ENCODE results near the gene ARID1A. TPM values are rescaled to one million over a fixed set of nuclear protein-coding genes. Genes with fewer than 3 reads are reported as not detected.
"Not testable (repeated sequence)": the region's sequence is repeated elsewhere in the genome, so short reads cannot be mapped to it uniquely, and the experiment has no call there.

Gene ARID1A
- total RNA-seq, 1 donor: 55.4 TPM

DNA sequence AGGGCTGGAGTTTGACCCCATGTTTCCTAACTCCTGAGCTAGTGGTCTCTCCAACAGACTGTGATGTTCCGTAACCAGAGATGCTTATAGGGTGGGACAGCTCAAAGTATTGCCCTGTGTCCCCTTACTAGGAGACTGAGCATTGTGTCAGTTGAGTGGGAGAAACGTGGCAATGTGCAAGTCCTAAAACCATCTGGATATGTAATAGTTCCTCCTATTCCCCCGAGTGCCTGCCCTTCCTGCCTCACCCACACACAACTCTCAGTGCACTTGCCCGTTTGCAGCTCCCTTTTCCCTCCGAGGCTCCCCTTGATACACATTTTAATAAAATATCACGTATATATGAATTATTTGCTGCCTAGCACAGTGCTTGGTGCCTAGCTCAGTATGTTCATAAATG, 95.3 kb downstream of the ARID1A start:
- peaks cover 43% of the 10 kb centered on the region for H3K4me1 ChIP-seq (ENCODE audit: insufficient read depth, low read length)
- no peaks in the 10 kb centered on the region for H3K9me3 ChIP-seq (ENCODE audit: low read depth, low read length)
- no peak overlapping the region for H3K4me3 ChIP-seq (ENCODE audit: low read length)
- H3K27me3 ChIP-seq (ENCODE audit: insufficient read depth, low read length): no peaks in the 10 kb centered on the region

DNA sequence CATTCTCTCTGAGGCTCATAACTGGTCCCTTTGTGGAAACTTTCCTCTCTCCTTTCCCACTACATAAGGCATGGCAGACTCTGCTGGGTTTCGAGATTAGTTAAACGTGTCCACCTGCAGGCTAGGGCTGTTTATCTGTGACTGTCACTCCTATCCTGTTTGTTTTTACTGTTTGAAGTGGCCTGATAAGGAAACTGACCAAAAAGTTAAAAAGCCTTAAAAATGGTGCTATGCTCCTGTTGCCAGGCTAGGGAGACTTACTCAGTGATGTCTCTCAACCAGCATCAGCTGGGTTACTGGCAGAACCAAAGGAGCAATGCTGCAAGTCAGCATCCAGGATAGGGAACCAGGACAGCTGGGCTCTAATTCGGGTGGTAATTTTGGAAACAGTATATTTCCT, 95.8 kb downstream of the ARID1A start:
- Histone ChIP-seq H3K4me3 (ENCODE audit: low read length) (no peak overlapping the region), H3K4me1 (ENCODE audit: insufficient read depth, low read length) (peaks cover 38% of the 10 kb centered on the region), H3K9me3 (ENCODE audit: low read depth, low read length) (no peaks in the 10 kb centered on the region)

GRCh38 chr1:26792924-26793323, 97.1 kb downstream of the ARID1A start:
- Histone ChIP-seq H3K9me3 (ENCODE audit: low read depth, low read length) (no peaks in the 10 kb centered on the region), H3K27me3 (ENCODE audit: insufficient read depth, low read length) (no peaks in the 10 kb centered on the region), H3K4me1 (ENCODE audit: insufficient read depth, low read length) (peaks cover 31% of the 10 kb centered on the region), H3K4me3 (ENCODE audit: low read length) (no peak overlapping the region)

More for the DNA sequence above, 95.8 kb downstream of the ARID1A start:
- no peaks in the 10 kb centered on the region for H3K27me3 ChIP-seq (ENCODE audit: insufficient read depth, low read length)

DNA sequence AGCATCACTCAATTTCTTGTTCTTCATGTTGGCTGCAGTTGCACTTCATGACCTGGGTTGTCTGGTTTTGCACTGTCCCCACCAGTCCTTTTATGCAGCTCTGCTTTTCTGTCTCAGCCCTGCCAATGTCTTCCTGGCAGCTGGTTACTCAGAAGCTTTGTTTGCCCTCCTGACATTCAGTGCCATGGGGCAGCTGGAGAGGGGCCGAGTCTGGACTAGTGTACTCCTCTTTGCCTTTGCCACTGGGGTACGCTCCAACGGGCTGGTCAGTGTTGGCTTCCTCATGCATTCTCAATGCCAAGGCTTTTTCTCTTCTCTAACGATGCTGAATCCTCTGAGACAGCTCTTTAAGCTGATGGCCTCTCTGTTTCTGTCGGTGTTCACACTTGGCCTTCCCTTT, 98.6 kb downstream of the ARID1A start:
- H3K4me1 ChIP-seq (ENCODE audit: insufficient read depth, low read length): peaks cover 18% of the 10 kb centered on the region
- H3K27me3 ChIP-seq (ENCODE audit: insufficient read depth, low read length): no peaks in the 10 kb centered on the region
- H3K9me3 ChIP-seq (ENCODE audit: low read depth, low read length): no peaks in the 10 kb centered on the region
- H3K4me3 ChIP-seq (ENCODE audit: low read length): no peak overlapping the region

GRCh38 chr1:26797627-26798026, 101.8 kb downstream of the ARID1A start:
- H3K9me3 ChIP-seq (ENCODE audit: low read depth, low read length): no peaks in the 10 kb centered on the region
- H3K4me3 ChIP-seq (ENCODE audit: low read length): no peak overlapping the region
- no peaks in the 10 kb centered on the region for H3K27me3 ChIP-seq (ENCODE audit: insufficient read depth, low read length)
- H3K4me1 ChIP-seq (ENCODE audit: insufficient read depth, low read length): peaks cover 24% of the 10 kb centered on the region

- no peaks in the 10 kb centered on the region for H3K9me3 ChIP-seq (ENCODE audit: low read depth, low read length)
- no peaks in the 10 kb centered on the region for H3K27me3 ChIP-seq (ENCODE audit: insufficient read depth, low read length)
- H3K4me1 ChIP-seq (ENCODE audit: insufficient read depth, low read length): peaks cover 24% of the 10 kb centered on the region
- H3K4me3 ChIP-seq (ENCODE audit: low read length): no peak overlapping the region
Observed at GRCh38 chr1:26799479-26800142, 103.8 kb downstream of the ARID1A start.

DNA sequence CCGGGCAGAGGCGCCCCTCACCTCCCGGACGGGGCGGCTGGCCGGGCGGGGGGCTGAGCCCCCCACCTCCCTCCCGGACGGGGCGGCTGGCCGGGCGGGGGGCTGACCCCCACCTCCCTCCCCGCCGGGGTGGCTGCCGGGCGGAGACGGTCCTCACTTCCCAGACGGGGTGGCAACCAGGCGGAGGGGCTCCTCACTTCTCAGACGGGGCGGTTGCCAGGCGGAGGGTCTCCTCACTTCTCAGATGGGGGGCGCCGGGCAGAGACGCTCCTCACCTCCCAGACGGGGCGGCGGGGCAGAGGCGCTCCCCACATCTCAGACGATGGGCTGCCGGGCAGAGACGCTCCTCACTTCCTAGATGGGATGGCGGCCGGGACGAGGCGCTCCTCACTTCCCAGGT, 108.1 kb downstream of the ARID1A start:
- not testable (repeated sequence) for H3K27me3 ChIP-seq (ENCODE audit: insufficient read depth, low read length); H3K4me3 ChIP-seq (ENCODE audit: low read length); H3K9me3 ChIP-seq (ENCODE audit: low read depth, low read length)
- peaks cover 29% of the 10 kb centered on the region for H3K4me1 ChIP-seq (ENCODE audit: insufficient read depth, low read length)

DNA sequence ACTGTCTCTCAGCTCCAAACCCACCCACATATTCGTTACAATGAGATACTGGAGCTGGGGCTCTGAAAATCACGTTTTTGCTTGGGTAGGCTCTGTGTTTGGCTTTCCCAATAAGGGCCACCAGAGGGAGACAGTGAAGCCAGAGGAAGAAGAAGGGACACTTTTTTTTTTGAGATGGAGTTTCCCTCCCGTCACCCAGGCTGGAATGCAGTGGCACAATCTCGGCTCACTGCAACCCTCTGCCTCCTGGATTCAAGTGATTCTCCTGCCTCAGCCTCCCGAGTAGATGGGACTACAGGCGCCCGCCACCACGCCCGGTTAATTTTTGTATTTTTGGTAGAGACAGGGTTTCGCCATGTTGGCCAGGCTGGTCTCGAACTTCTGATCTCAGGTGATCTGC, 114.3 kb downstream of the ARID1A start:
- H3K4me1 ChIP-seq (ENCODE audit: insufficient read depth, low read length): peaks cover 48% of the 10 kb centered on the region
- H3K27me3 ChIP-seq (ENCODE audit: insufficient read depth, low read length); H3K9me3 ChIP-seq (ENCODE audit: low read depth, low read length); H3K4me3 ChIP-seq (ENCODE audit: low read length): not testable (repeated sequence)

- Histone ChIP-seq H3K4me3 (ENCODE audit: low read length) (no peak overlapping the region), H3K9me3 (ENCODE audit: low read depth, low read length) (no peaks in the 10 kb centered on the region), H3K4me1 (ENCODE audit: insufficient read depth, low read length) (peaks cover 45% of the 10 kb centered on the region), H3K27me3 (ENCODE audit: insufficient read depth, low read length) (no peaks in the 10 kb centered on the region)
Observed at GRCh38 chr1:26811057-26811456, 115.2 kb downstream of the ARID1A start.

- Histone ChIP-seq H3K4me3 (ENCODE audit: low read length) (no peak overlapping the region), H3K27me3 (ENCODE audit: insufficient read depth, low read length) (no peaks in the 10 kb centered on the region), H3K9me3 (ENCODE audit: low read depth, low read length) (no peaks in the 10 kb centered on the region), H3K4me1 (ENCODE audit: insufficient read depth, low read length) (peaks cover 51% of the 10 kb centered on the region)
Observed at GRCh38 chr1:26811708-26812107, 115.9 kb downstream of the ARID1A start.

DNA sequence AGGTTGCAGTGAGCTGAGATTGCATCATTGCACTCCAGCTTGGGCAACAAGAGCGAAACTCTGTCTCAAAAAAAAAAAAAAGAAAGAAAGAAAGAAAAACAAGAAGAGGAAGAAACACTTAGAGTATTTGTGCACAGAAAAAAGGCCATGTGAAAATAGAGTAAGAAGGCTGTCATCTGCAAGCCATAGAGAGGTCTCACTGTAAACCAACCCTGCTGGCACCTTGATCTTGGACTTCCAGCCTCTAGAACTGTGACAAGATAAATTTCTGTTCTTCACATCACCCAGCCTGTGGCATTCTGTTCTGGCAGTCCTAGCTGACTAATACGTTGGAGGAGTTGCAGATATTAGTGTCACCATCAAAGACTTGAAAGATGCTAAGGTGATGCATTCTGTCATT, 118.6 kb downstream of the ARID1A start:
- Histone ChIP-seq H3K4me1 (ENCODE audit: insufficient read depth, low read length) (peaks cover 51% of the 10 kb centered on the region), H3K27me3 (ENCODE audit: insufficient read depth, low read length) (no peaks in the 10 kb centered on the region), H3K9me3 (ENCODE audit: low read depth, low read length) (no peaks in the 10 kb centered on the region), H3K4me3 (ENCODE audit: low read length) (no peak overlapping the region)

GRCh38 chr1:26814893-26815292, 119.1 kb downstream of the ARID1A start:
- Histone ChIP-seq H3K27me3 (ENCODE audit: insufficient read depth, low read length) (no peaks in the 10 kb centered on the region), H3K4me3 (ENCODE audit: low read length) (no peak overlapping the region), H3K4me1 (ENCODE audit: insufficient read depth, low read length) (peaks cover 50% of the 10 kb centered on the region), H3K9me3 (ENCODE audit: low read depth, low read length) (no peaks in the 10 kb centered on the region)

GRCh38 chr1:26820784-26821269, 125.0 kb downstream of the ARID1A start:
- H3K4me3 ChIP-seq (ENCODE audit: low read length): no peak overlapping the region
- H3K4me1 ChIP-seq (ENCODE audit: insufficient read depth, low read length): peaks cover 36% of the 10 kb centered on the region

DNA sequence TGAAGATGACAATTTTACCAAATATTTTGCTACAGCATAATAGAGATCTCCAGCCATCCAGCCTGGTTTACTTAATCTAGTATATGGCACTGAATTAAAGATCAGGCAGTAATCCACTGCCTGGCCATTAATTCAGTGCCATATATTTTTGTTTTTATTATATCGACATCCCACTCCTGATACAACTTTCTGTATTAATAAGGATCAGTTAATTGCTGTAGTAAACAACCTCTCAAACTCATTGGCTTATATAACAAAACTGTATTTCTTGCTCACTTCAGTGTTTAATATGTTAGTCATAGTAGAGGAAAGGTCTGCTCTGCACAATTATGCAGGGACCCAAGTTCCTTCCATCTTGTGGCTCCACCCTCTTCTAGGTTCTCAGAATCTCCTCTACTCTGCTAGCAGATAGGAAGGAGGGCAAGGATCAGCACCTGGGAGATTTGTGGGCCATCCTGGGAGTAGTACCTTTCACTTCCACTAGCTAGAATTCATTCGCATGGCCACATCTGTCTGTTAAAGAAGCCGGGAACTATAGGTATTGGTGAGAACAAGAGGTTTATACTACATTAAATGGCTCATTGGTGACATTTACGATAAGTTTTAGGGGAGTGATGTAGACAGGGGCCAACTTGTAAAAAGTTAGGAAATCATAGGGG, 127.1 kb downstream of the ARID1A start:
- Histone ChIP-seq H3K9me3 (ENCODE audit: low read depth, low read length) (no peaks in the 10 kb centered on the region), H3K4me3 (ENCODE audit: low read length) (no peak overlapping the region), H3K27me3 (ENCODE audit: insufficient read depth, low read length) (no peaks in the 10 kb centered on the region), H3K4me1 (ENCODE audit: insufficient read depth, low read length) (peaks cover 42% of the 10 kb centered on the region)

More at GRCh38 chr1:26820784-26821269, 125.0 kb downstream of the ARID1A start:
- no peaks in the 10 kb centered on the region for H3K9me3 ChIP-seq (ENCODE audit: low read depth, low read length)
- no peaks in the 10 kb centered on the region for H3K27me3 ChIP-seq (ENCODE audit: insufficient read depth, low read length)

DNA sequence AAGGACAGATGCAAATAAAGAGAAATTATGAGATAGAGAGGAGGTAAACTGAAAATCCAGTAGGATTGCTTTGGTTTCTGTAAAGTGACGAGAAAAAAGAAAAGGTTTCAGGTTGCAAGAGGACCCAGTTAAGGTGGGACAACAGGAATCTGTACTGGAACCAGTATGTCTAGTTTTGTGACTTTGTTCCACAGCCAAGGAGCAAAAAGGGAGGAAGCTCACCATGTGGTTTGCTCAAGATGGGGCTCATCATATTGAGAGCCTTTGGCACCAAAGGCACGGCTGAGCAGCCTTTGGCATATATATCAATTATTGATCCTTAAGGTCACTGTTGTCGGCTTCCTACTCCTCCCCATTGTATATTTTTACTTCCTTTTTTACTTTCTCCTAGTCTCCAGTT, 128.9 kb downstream of the ARID1A start:
- peaks cover 60% of the 10 kb centered on the region for H3K4me1 ChIP-seq (ENCODE audit: insufficient read depth, low read length)
- H3K27me3 ChIP-seq (ENCODE audit: insufficient read depth, low read length): no peaks in the 10 kb centered on the region
- H3K4me3 ChIP-seq (ENCODE audit: low read length): no peak overlapping the region
- H3K9me3 ChIP-seq (ENCODE audit: low read depth, low read length): no peaks in the 10 kb centered on the region

All from mononuclear cell (primary cell).